ENCODE measurements around the gene SLC6A15.

GRCh38 chr12:84919271-84919670 is 6.7 kb upstream of the SLC6A15 start:
- no peak for TF ChIP-seq CTCF (IDR thresholded peaks at IDR 0.05; ENCODE audit: low read depth, low read length, poor library complexity, severe bottlenecking)
- no peak for TF ChIP-seq EZH2phosphoT487 (IDR thresholded peaks at IDR 0.05; ENCODE audit: borderline replicate concordance, low read length)

Data from DOHH2 (cell line).